GM21786 (cell line): ENCODE data around the gene GSTM4.

Experiments
- ATAC-seq: cut with Tn5 transposase; IDR thresholded peaks from one replicate; pipeline ENCODE4 v1.9.1; 2021; ENCODE audit not compliant: unreplicated experiment

GSTM4 gene

GRCh38 chr1:109655615-109656519 lies at the start of gene GSTM4:
Gene GSTM4, plus strand, starts transcription at chr1:109656099. Its CDS starts 291 bp downstream, at chr1:109656390.
- peak; percentile 92 for ATAC-seq

- no peak for ATAC-seq
Observed at GRCh38 chr1:109609881-109610280, 46.0 kb upstream of the GSTM4 start.

GRCh38 chr1:109610609-109611307 lies 45.1 kb upstream of the GSTM4 start:
- ATAC-seq, result no peak

GRCh38 chr1:109611308-109611990 lies 44.5 kb upstream of the GSTM4 start:
- ATAC-seq, result no peak

GRCh38 chr1:109613361-109614147 lies 42.3 kb upstream of the GSTM4 start:
- no peak for ATAC-seq

GRCh38 chr1:109615879-109616278 lies 40.0 kb upstream of the GSTM4 start:
- no peak for ATAC-seq

- ATAC-seq, result no peak
Observed at GRCh38 chr1:109616391-109616790, 39.5 kb upstream of the GSTM4 start.

GRCh38 chr1:109617291-109617801 lies 38.6 kb upstream of the GSTM4 start:
- ATAC-seq, result no peak

- ATAC-seq, result no peak
Observed at GRCh38 chr1:109618661-109619575, 37.0 kb upstream of the GSTM4 start.

- peak; percentile 39 for ATAC-seq
Observed at GRCh38 chr1:109619576-109620400, 36.1 kb upstream of the GSTM4 start, which contains the start of the genes AMPD2 and GNAT2. Gene AMPD2, plus strand, starts transcription at chr1:109619837. Its CDS starts 1,339 bp downstream, at chr1:109621176. Gene GNAT2, minus strand, starts transcription at chr1:109619616. Its CDS starts 6,746 bp downstream, at chr1:109612870.

- no peak for ATAC-seq
Observed at GRCh38 chr1:109620401-109620791, 35.5 kb upstream of the GSTM4 start.

GRCh38 chr1:109620841-109621286 lies 35.0 kb upstream of the GSTM4 start:
- peak; percentile 62 for ATAC-seq

- ATAC-seq, result no peak
Observed at GRCh38 chr1:109621379-109622136, 34.3 kb upstream of the GSTM4 start.

GRCh38 chr1:109622137-109622892 lies 33.6 kb upstream of the GSTM4 start:
- no peak for ATAC-seq

- ATAC-seq, result no peak
Observed at GRCh38 chr1:109622895-109623294, 33.0 kb upstream of the GSTM4 start.

- no peak for ATAC-seq
Observed at GRCh38 chr1:109623601-109624161, 32.2 kb upstream of the GSTM4 start.
